CD4-positive, alpha-beta T cell treated with Interleukin-12 subunit alpha and Interleukin-12 subunit beta, for 1 hour (primary cell): Measurements from ENCODE around the gene C7orf33.

ENCODE experiments used
- DNase-seq: peaks from one replicate; pipeline ENCODE4 v3.0.0-alpha.2; 2020

C7orf33 gene

DNA sequence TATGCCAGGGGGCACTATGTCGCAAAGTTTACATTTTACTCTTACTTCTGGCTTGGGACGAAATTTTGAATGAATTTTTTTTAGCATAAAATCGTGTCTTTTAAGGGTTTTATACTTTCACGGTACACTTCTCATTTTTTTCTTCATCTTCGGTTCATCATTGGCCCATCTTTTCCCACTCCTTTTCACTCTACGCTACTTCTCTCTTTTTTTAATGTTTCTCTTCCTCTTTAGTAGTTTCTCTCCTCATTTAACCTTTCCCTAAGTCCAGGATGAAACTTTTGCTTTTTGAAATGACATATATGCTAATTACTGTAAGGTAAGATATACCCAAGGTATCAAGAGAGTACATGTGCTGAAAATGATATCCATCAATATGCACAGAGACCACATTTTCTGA lies 39.5 kb downstream of the C7orf33 start:
- DNase-seq: no peak

- no peak for DNase-seq
Observed at GRCh38 chr7:148633761-148634160, 43.2 kb downstream of the C7orf33 start.

- DNase-seq: no peak
Observed at GRCh38 chr7:148637094-148637493, 46.5 kb downstream of the C7orf33 start.

GRCh38 chr7:148645898-148646297 lies 55.3 kb downstream of the C7orf33 start:
- no peak for DNase-seq

DNA sequence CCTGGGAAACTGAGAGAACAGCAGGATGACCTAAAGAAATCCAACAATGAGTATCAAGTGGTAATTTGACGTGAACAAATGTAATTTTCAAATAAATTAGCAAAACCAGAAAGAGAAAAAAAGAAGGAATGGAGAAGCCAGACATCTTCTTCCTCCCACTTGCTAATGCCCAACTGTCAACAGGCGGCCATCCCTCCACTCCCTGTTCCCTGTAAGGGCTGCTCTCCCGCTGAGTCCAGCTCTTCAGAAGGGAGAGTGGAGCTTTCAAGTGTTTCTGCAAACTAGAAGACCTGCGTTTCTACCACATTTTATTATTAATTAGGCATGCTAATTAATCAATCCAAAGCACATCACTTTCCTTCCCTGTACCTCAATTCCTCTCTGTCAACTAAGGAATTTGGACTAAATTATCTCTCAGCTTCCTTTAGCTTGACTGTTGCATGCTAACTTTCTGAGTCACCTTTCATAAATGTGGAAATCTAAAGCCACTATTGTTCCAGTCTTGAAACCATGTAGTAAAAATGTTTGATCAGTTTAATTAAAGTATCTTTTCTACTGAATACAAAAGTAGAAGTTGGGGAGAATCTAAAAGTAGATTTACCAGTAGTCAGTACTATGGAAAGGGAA lies 59.8 kb downstream of the C7orf33 start:
- DNase-seq: no peak

DNA sequence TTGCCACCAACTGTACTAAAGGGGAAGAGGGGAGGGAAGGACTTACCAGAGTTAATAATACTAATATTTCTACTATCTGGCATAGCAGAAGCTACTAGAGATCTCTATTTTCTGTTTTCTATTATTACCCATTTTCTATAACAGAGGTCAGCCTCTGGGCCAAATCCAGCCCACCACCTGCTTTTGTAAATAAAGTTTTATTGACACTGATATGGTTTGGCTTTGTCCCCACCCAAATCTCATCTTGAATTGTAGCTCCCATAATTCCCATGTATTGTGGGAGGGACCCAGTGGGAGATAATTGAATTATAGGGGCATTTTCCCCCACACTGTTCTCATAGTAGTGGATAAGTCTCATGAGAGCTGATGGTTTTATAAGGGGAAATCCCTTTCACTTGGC lies 62.2 kb downstream of the C7orf33 start:
- DNase-seq: no peak

GRCh38 chr7:148657929-148658328 lies 67.4 kb downstream of the C7orf33 start:
- no peak for DNase-seq

GRCh38 chr7:148661471-148661870 lies 70.9 kb downstream of the C7orf33 start:
- no peak for DNase-seq

DNA sequence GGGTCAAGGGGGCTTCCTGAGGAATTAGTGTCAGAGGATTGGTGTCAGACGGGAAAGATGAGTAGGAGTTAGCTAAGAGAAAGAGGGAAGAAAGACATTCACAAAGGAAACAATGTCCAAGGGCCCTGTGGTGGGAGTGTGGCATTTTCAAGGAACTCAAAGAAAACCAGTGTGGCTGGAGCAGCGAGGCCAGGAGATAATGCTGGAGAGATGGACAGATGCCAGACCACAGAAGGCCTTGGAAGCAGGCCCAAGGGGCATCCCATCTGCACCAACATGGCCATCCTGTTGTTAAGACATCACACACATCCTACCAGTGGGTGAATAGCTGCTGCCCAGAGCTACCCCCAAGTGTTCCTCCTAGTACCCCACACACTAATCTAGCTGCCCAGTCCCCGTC lies 72.1 kb downstream of the C7orf33 start:
- no peak for DNase-seq

DNA sequence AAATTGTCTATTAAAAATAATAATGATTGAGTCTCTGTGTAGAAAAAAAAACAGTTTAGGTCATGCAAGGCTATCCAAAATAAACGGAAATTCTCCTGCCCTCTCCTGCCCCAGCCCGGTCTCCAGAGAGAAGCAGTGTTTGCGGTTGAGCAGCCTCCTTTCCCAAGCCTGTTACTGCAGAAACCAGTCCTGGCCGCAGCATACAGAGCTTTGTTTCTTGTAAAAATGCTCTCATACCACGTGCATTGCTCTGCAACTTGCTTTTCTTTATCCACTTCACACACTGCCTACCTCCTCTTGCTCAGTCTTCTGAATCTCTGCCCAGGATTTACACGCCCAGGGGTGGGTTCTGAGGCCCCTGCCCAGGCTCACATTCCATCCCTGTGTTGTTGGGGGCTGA lies 73.8 kb downstream of the C7orf33 start:
- DNase-seq: no peak

- DNase-seq: no peak
Observed at GRCh38 chr7:148665221-148665620, 74.7 kb downstream of the C7orf33 start.
